ENCODE measurements around the gene CLIC5.
A peak's percentile ranks its signal among the peaks of the same experiment; 100 is the strongest.

Gene CLIC5

GRCh38 chr6:46023216-46023915 lies 7.7 kb upstream of the CLIC5 start:
- TF ChIP-seq ZNF274 (IDR thresholded peaks at IDR 0.05; ENCODE audit: low read depth, low read length), result no peak
- no peak overlapping the region for H3K4me3 ChIP-seq (ENCODE audit: low read length)

GRCh38 chr6:46022106-46022948 lies 6.7 kb upstream of the CLIC5 start:
- H3K4me3 ChIP-seq (ENCODE audit: low read length), result no peak overlapping the region
- TF ChIP-seq ZNF274 (IDR thresholded peaks at IDR 0.05; ENCODE audit: low read depth, low read length), result no peak

- TF ChIP-seq ZNF274 (IDR thresholded peaks at IDR 0.05; ENCODE audit: low read depth, low read length), result no peak
- no peak overlapping the region for H3K4me3 ChIP-seq (ENCODE audit: low read length)
Measured at GRCh38 chr6:46017726-46018125, 2.1 kb upstream of the CLIC5 start.

DNA sequence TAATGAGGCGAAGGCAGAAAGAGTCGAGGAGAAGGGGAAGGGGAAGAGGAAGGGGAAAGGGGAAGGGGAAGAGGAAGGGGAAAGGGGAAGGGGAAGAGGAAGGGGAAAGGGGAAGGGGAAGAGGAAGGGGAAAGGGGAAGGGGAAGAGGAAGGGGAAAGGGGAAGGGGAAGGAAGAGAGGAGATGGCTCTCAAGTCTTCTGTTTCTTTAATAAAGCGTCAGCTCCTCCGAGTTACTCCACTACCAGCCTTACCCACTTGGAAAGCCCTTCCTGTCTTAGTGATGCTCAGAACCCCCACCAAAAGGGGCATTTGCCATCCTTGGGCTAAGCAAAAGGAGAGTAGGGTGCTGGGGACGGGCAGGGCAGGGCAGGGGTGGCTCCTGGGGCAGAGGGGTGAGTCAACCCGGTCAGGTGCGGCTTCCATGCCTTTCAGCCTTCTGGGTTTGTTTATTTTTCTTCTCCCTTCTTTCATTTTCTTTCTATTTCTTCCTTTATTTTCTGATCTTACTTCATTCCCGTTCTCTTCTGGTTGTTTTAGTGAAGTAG lies 476 bp upstream of the CLIC5 start:
- no peak for TF ChIP-seq ZNF274 (IDR thresholded peaks at IDR 0.05; ENCODE audit: low read depth, low read length)
- H3K4me3 ChIP-seq (ENCODE audit: low read length), result peak overlapping the region; percentile 69; the same call in 1 of the 2 replicates

GRCh38 chr6:46014511-46015118 lies 1.0 kb downstream of the CLIC5 start:
- H3K4me3 ChIP-seq (ENCODE audit: low read length), result peak overlapping the region; percentile 69
- TF ChIP-seq ZNF274 (IDR thresholded peaks at IDR 0.05; ENCODE audit: low read depth, low read length), result no peak

DNA sequence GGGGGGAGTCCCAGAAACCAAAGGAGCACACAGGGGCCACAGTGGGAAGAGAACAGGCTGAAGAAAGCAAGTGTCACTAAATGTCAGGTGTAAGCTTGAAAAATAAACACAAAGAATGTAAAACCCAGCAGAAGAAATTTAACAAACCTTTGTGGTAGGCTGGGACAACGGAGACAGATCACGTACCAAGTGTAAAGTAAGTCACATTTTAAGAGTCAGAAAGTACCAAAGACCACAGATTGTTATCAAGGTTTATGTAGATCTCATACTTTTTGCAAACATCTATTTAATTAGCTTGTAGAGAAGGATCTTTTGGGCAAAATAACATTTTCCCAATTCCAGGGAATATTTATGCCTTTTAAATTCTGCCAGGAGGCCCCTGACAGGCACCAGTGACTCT lies 1.6 kb downstream of the CLIC5 start:
- TF ChIP-seq ZNF274 (IDR thresholded peaks at IDR 0.05; ENCODE audit: low read depth, low read length), result no peak

DNA sequence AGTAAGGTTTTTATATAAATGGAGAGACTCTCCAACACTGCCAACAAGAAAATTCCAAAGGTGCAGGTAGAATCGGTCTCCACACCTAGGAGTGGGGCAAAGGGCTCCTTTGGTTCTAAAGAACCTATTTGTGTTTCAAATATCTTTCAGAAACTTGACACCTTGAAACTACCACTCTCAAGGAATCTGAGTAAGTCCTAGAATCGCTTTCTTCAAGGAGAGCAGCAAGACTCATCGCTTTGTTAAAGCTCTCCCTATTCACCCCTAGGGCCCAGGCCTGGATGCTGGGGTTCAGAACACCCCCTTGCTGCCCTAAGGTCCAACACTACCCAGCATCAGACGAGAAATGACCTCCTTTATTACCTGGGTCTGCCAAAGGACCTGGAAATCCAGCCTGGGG lies 2.0 kb downstream of the CLIC5 start:
- no peak for TF ChIP-seq ZNF274 (IDR thresholded peaks at IDR 0.05; ENCODE audit: low read depth, low read length)
- no peak overlapping the region for H3K4me3 ChIP-seq (ENCODE audit: low read length)

More for the DNA sequence above, 1.6 kb downstream of the CLIC5 start:
- H3K4me3 ChIP-seq (ENCODE audit: low read length), result no peak overlapping the region

- TF ChIP-seq ZNF274 (IDR thresholded peaks at IDR 0.05; ENCODE audit: low read depth, low read length), result no peak
- no peak overlapping the region for H3K4me3 ChIP-seq (ENCODE audit: low read length)
Measured at GRCh38 chr6:46012834-46013233, 2.8 kb downstream of the CLIC5 start.

- no peak overlapping the region; the same call in 1 of the 2 replicates for H3K4me3 ChIP-seq (ENCODE audit: low read length)
- no peak for TF ChIP-seq ZNF274 (IDR thresholded peaks at IDR 0.05; ENCODE audit: low read depth, low read length)
Measured at GRCh38 chr6:46011188-46012085, 4.2 kb downstream of the CLIC5 start.

GRCh38 chr6:46010771-46011170 lies 4.9 kb downstream of the CLIC5 start:
- H3K4me3 ChIP-seq (ENCODE audit: low read length), result no peak overlapping the region
- TF ChIP-seq ZNF274 (IDR thresholded peaks at IDR 0.05; ENCODE audit: low read depth, low read length), result no peak

DNA sequence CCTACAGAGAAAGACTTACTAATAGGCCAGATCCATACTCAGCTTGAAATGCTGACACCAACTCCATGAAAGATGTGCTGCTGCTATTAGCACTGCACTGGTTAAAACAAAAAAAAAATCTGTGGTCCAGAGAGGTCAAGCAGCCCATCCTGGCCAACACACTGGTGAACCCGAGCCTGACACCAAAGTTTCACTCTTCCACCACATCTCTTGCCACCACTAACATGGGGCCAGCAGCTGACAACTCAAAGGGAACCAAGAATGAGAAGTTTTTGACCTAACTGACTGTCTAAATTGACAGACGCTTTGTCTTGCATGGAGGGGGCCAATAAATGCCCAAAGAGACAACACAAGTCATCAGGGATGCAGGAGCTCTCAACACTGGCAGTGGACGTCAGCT lies 5.4 kb downstream of the CLIC5 start:
- no peak overlapping the region for H3K4me3 ChIP-seq (ENCODE audit: low read length)
- TF ChIP-seq ZNF274 (IDR thresholded peaks at IDR 0.05; ENCODE audit: low read depth, low read length), result no peak

DNA sequence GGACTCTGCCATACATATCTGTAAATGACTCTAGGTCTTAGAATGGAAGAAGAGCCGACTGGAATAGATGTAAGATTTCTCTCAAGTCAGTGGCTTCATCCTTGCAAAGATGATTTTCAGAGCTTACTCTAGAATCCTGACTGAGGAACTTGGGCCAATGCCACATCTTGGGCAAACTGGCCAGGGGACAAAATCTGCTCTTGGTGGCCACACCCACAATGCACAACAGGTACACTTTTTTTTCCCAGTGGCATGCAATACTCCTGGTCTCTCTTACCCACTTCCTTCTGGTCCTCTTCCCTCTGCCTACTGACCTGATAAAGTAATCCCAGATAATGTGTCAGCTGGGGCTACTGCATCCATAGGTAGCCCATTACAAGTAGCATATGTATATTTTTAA lies 13.4 kb downstream of the CLIC5 start:
- no peak overlapping the region for H3K4me3 ChIP-seq (ENCODE audit: low read length)
- TF ChIP-seq ZNF274 (IDR thresholded peaks at IDR 0.05; ENCODE audit: low read depth, low read length), result no peak

- no peak for TF ChIP-seq ZNF274 (IDR thresholded peaks at IDR 0.05; ENCODE audit: low read depth, low read length)
- no peak overlapping the region for H3K4me3 ChIP-seq (ENCODE audit: low read length)
Measured at GRCh38 chr6:46000905-46001304, 14.8 kb downstream of the CLIC5 start.
